Naive B cell (primary cell): ENCODE data around the gene ZC3H7B. TPM values are rescaled to one million over a fixed set of nuclear protein-coding genes. Genes with fewer than 3 reads are reported as not detected.
"Not testable (repeated sequence)": the region's sequence is repeated elsewhere in the genome, so short reads cannot be mapped to it uniquely, and the experiment has no call there.

Source experiments
- ATAC-seq, 2 donors: fragments of 150-1000 bp; cut with Tn5 transposase; 2 replicates each; pipeline ENCODE4 v1.10.0; 2021; ENCODE audit warnings: low read depth in 2 of 2, mild to moderate bottlenecking in 2 of 2, moderate library complexity in 2 of 2
- DNase-seq: peaks from one replicate; pipeline ENCODE4 v3.0.0; 2022
- H3K27ac Mint-ChIP-seq, 6 donors: one replicate each; pipeline ENCODE4 v1.8.0; 2020 to 2022; ENCODE audit warnings: mild to moderate bottlenecking in 6 of 6, mixed read lengths in 6 of 6, moderate library complexity in 5 of 6, inconsistent platforms in 2 of 6
- H3K27me3 Mint-ChIP-seq, 3 donors: one replicate each; pipeline ENCODE4 v1.8.0; 2021 to 2022; ENCODE audit warnings: mixed read lengths in 3 of 3, mild to moderate bottlenecking in 1 of 3
- H3K36me3 Mint-ChIP-seq, 2 donors: one replicate each; pipeline ENCODE4 v1.8.0; 2020 to 2022; ENCODE audit warnings: mixed read lengths in 2 of 2, inconsistent platforms in 1 of 2, mild to moderate bottlenecking in 1 of 2
- H3K4me1 Mint-ChIP-seq, 3 donors: one replicate each; pipeline ENCODE4 v1.8.0; 2020 to 2022; ENCODE audit warnings: mixed read lengths in 3 of 3, inconsistent platforms in 1 of 3, mild to moderate bottlenecking in 1 of 3, moderate library complexity in 1 of 3
- H3K4me3 Mint-ChIP-seq, 8 donors: one replicate each; pipeline ENCODE4 v1.8.0; 2020 to 2022; ENCODE audit warnings: mild to moderate bottlenecking in 8 of 8, mixed read lengths in 8 of 8, moderate library complexity in 8 of 8, inconsistent platforms in 2 of 8
- H3K9me3 Mint-ChIP-seq, 7 donors: one replicate each; pipeline ENCODE4 v1.8.0; 2020 to 2022; ENCODE audit warnings: mixed read lengths in 7 of 7, mild to moderate bottlenecking in 5 of 7, inconsistent platforms in 2 of 7, moderate library complexity in 1 of 7
- polyA plus RNA-seq, 6 donors: library from polyadenylated mRNA; unstranded; fragments of 300-500 nt; fragmentation: Illumina TruSeq; gene quantifications; one replicate each; pipeline ENCODE4 v1.2.3, GENCODE V29; 2021; ENCODE audit warnings: low read depth in 6 of 6

The ZC3H7B gene
- polyA plus RNA-seq, 6 donors from 2014 or later: 1.1 to 2.5 (median 1.8) TPM; not detected in 1

GRCh38 chr22:41294816-41295215 lies 6.5 kb upstream of the ZC3H7B start:
- not testable (repeated sequence) for ATAC-seq, H3K9me3 Mint-ChIP-seq, H3K27me3 Mint-ChIP-seq, H3K4me1 Mint-ChIP-seq, H3K36me3 Mint-ChIP-seq, DNase-seq, H3K27ac Mint-ChIP-seq, H3K4me3 Mint-ChIP-seq

DNA sequence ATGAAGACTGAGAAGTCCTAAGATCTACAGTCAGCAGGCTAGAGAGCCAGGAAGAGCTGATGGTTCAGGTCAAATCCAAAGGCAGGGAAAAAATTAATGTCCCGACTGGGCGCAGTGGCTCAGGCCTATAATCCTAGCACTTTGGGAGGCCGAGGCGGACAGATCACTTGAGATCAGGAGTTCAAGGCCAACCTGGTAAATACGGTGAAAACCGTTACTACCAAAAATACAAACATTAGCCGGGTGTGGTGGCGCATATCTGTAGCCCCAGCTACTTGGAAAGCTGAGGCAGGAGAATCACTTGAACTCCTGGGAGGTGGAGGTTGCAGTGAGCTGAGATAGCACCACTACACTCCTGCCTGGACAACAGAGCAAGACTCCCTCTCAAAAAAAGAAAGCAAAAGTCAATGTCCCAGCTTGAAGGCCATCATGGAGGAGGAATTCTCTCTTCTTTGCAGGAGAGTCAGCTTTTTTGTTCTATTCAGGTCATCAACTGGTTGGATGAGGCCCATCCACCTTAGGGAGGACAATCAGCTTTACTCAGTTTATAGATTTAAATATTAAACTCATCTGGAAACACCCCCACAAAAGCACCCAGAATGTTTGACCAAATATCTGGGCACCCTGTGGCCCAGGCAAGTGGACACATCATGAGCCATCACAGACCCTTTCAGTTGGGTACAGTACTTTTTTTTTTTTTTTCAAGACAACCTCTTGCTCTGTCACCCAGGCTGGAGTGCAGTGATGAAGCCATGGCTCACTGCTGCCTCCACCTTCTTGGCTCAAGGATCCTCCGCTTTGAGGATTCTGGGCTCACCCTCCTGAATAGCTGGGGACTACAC lies 4.3 kb upstream of the ZC3H7B start:
- no peak for DNase-seq
- H3K9me3 Mint-ChIP-seq: no peaks in the 10 kb centered on the region

GRCh38 chr22:41300661-41301060 lies 664 bp upstream of the ZC3H7B start:
- Mint-ChIP-seq H3K4me3 (peak overlapping the region; percentile 71 to 92 (median 84)), H3K9me3 (no peaks in the 10 kb centered on the region), H3K27me3 (no peaks in the 10 kb centered on the region), H3K27ac (peak overlapping the region; percentile 95 to 99 (median 98)), H3K36me3 (no peaks in the 10 kb centered on the region), H3K4me1 (peaks cover 20 to 32% (median 31%) of the 10 kb centered on the region in 3 donors)
- DNase-seq (no peak), ATAC-seq (no peak)

More for the DNA sequence above, 4.3 kb upstream of the ZC3H7B start:
- no peaks in the 10 kb centered on the region for H3K27me3 Mint-ChIP-seq
- peaks cover 5 to 6% (median 6%) of the 10 kb centered on the region in 3 donors for H3K4me1 Mint-ChIP-seq
- H3K36me3 Mint-ChIP-seq: no peaks in the 10 kb centered on the region
- H3K4me3 Mint-ChIP-seq: peak overlapping the region in 1 of 8 donors; percentile 40
- H3K27ac Mint-ChIP-seq: no peak overlapping the region
- ATAC-seq: no peak

- no peaks in the 10 kb centered on the region for H3K27me3 Mint-ChIP-seq
- H3K27ac Mint-ChIP-seq: peak overlapping the region in 5 of 6 donors; percentile 33 to 98 (median 95)
- peak overlapping the region; percentile 80 to 95 (median 84) for H3K4me3 Mint-ChIP-seq
- no peaks in the 10 kb centered on the region for H3K36me3 Mint-ChIP-seq
- no peaks in the 10 kb centered on the region for H3K9me3 Mint-ChIP-seq
- H3K4me1 Mint-ChIP-seq: peaks cover 23 to 38% (median 34%) of the 10 kb centered on the region in 3 donors
- no peak for ATAC-seq
- DNase-seq: peak; percentile 18
Observed at GRCh38 chr22:41302021-41302767, 869 bp downstream of the ZC3H7B start.

GRCh38 chr22:41302811-41303210 lies 1.5 kb downstream of the ZC3H7B start:
- no peaks in the 10 kb centered on the region for H3K36me3 Mint-ChIP-seq
- H3K27ac Mint-ChIP-seq: peak overlapping the region; percentile 33 to 98 (median 90)
- H3K4me1 Mint-ChIP-seq: peaks cover 23 to 44% (median 40%) of the 10 kb centered on the region in 3 donors
- peak overlapping the region; percentile 79 to 95 (median 84) for H3K4me3 Mint-ChIP-seq
- DNase-seq (no peak), ATAC-seq (no peak)
- no peaks in the 10 kb centered on the region for H3K27me3 Mint-ChIP-seq
- no peaks in the 10 kb centered on the region for H3K9me3 Mint-ChIP-seq

DNA sequence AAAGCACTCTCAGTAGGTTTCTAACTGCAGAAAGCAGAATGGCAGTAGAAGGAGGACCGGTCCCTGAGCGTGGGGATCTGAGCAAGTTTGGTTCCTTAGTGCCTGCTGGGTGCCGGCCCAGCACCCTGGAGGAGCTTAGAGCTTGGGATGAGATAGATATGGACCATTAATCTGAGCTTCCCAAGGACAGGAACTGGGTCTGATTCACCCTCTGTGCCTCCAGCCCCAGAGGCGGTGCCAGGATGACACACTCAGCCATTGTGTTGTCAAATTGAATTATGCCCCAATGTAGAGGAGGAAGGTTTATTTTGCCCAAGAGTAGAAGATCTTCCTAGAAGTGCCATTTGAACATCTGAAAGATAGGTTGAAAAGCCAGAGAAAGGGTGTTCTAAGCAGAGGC lies 4.3 kb downstream of the ZC3H7B start:
- Mint-ChIP-seq H3K27me3 (no peaks in the 10 kb centered on the region), H3K36me3 (no peaks in the 10 kb centered on the region), H3K4me3 (peak overlapping the region in 2 of 8 donors; percentile 32 to 52), H3K9me3 (no peaks in the 10 kb centered on the region), H3K27ac (peak overlapping the region in 5 of 6 donors; percentile 8 to 83 (median 42)), H3K4me1 (peaks cover 31 to 56% (median 52%) of the 10 kb centered on the region in 3 donors)
- no peak for ATAC-seq
- DNase-seq: no peak

- no peaks in the 10 kb centered on the region for H3K27me3 Mint-ChIP-seq
- no peaks in the 10 kb centered on the region for H3K9me3 Mint-ChIP-seq
- H3K27ac Mint-ChIP-seq: peak overlapping the region in 1 of 6 donors; percentile 34
- DNase-seq (no peak), ATAC-seq (no peak)
- peak overlapping the region in 1 of 8 donors; percentile 47 for H3K4me3 Mint-ChIP-seq
- H3K36me3 Mint-ChIP-seq: no peaks in the 10 kb centered on the region
- H3K4me1 Mint-ChIP-seq: peaks cover 34 to 53% (median 48%) of the 10 kb centered on the region in 3 donors
Observed at GRCh38 chr22:41308054-41308453, 6.7 kb downstream of the ZC3H7B start.

GRCh38 chr22:41308544-41308947 lies 7.2 kb downstream of the ZC3H7B start:
- no peak for DNase-seq
- no peak for ATAC-seq
- Mint-ChIP-seq H3K4me1 (peaks cover 30 to 48% (median 44%) of the 10 kb centered on the region in 3 donors), H3K36me3 (no peaks in the 10 kb centered on the region), H3K9me3 (no peaks in the 10 kb centered on the region), H3K27me3 (no peaks in the 10 kb centered on the region), H3K4me3 (peak overlapping the region in 1 of 8 donors; percentile 74), H3K27ac (peak overlapping the region in 3 of 6 donors; percentile 51 to 73 (median 63))

DNA sequence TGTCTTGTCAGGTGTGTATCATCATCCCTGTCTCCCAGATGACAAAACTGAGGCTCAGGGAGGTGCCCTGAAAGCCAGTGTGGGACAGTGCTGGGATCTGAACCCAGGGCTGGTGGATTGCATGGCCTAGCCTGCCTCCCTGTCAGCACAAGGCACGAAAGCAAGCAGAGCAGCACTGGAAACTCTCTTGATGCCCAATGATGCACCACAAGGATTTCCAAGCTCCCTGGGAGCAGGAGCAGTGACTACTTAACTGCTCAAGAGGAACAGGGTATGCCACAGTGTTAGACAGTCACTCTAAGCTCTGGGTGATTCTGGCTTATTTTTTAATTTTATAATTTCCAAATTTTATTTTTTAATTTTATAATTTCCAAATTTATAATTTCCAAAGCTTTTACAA lies 9.0 kb downstream of the ZC3H7B start:
- no peak for ATAC-seq
- no peaks in the 10 kb centered on the region for H3K27me3 Mint-ChIP-seq
- no peak overlapping the region for H3K27ac Mint-ChIP-seq
- DNase-seq: no peak
- no peaks in the 10 kb centered on the region for H3K36me3 Mint-ChIP-seq
- H3K9me3 Mint-ChIP-seq: no peaks in the 10 kb centered on the region
- no peak overlapping the region for H3K4me3 Mint-ChIP-seq
- H3K4me1 Mint-ChIP-seq: peaks cover 24 to 39% (median 38%) of the 10 kb centered on the region in 3 donors

GRCh38 chr22:41311487-41311886 lies 10.2 kb downstream of the ZC3H7B start:
- Mint-ChIP-seq H3K36me3 (no peaks in the 10 kb centered on the region), H3K9me3 (no peaks in the 10 kb centered on the region), H3K27me3 (no peaks in the 10 kb centered on the region), H3K27ac (peak overlapping the region in 2 of 6 donors; percentile 29 to 59), H3K4me3 (no peak overlapping the region), H3K4me1 (peaks cover 18 to 36% (median 36%) of the 10 kb centered on the region in 3 donors)
- no peak for ATAC-seq
- no peak for DNase-seq

DNA sequence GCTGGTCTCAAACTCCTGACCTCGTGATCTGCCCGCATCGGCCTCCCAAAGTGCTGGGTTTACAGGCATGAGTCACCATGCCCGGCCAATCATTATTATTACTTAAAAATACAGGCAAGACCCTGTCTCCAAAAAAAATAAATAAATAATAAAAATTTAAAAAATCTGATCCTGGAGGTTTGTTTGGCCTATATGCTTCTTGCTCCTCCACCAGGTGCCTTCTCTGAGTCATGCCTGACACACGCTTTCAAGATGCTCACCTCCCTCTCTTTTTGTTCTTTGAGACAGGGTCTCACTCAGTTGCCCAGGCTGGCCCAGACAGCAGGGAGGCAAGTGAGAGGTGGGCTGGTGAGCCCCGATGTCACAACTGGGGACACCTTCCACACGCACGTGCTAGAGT lies 13.5 kb downstream of the ZC3H7B start:
- Mint-ChIP-seq H3K27ac (peak overlapping the region in 1 of 6 donors; percentile 71), H3K4me3 (no peak overlapping the region), H3K36me3 (no peaks in the 10 kb centered on the region), H3K9me3 (no peaks in the 10 kb centered on the region), H3K27me3 (no peaks in the 10 kb centered on the region), H3K4me1 (peaks cover 15 to 35% (median 24%) of the 10 kb centered on the region in 3 donors)
- ATAC-seq (no peak), DNase-seq (no peak)

DNA sequence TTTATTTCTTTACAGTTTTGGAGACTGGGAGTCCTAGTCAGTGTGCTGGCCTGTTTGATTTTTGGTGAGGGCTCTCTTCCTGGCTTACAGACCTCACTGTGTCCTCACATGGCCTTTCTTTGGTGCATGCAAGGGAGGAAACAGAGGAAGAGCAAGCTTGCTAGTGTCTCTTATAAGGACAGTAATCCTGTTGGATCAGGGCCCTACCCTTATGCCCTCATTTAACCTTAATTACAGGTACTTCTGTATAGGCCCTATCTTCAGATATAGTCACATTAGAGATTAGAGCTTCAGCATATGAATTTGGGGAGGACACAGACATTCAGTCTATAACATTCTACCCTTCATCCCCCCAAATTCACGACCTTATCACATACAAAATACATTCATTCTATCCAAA lies 14.3 kb downstream of the ZC3H7B start:
- peak overlapping the region in 3 of 6 donors; percentile 30 to 71 (median 32) for H3K27ac Mint-ChIP-seq
- peaks cover 17 to 35% (median 29%) of the 10 kb centered on the region in 3 donors for H3K4me1 Mint-ChIP-seq
- H3K4me3 Mint-ChIP-seq: no peak overlapping the region
- H3K36me3 Mint-ChIP-seq: no peaks in the 10 kb centered on the region
- DNase-seq (no peak), ATAC-seq (no peak)
- H3K27me3 Mint-ChIP-seq: no peaks in the 10 kb centered on the region
- H3K9me3 Mint-ChIP-seq: no peaks in the 10 kb centered on the region

GRCh38 chr22:41320416-41321240 lies 19.3 kb downstream of the ZC3H7B start:
- Mint-ChIP-seq H3K27ac (peak overlapping the region in 2 of 6 donors; percentile 37 to 88), H3K36me3 (peaks cover 9 to 18% of the 10 kb centered on the region in 2 donors), H3K4me3 (peak overlapping the region in 1 of 8 donors; percentile 66)

More at GRCh38 chr22:41320416-41321240, 19.3 kb downstream of the ZC3H7B start:
- Mint-ChIP-seq H3K27me3 (no peaks in the 10 kb centered on the region), H3K9me3 (no peaks in the 10 kb centered on the region), H3K4me1 (peaks cover 20 to 22% (median 21%) of the 10 kb centered on the region in 3 donors)
- DNase-seq (no peak), ATAC-seq (no peak)
